SK-N-SH (cell line): Measurements from ENCODE around the gene RTN4RL1. TPM values are rescaled to one million over a fixed set of nuclear protein-coding genes. Genes with fewer than 3 reads are reported as not detected.
"Not testable (repeated sequence)": the region's sequence is repeated elsewhere in the genome, so short reads cannot be mapped to it uniquely, and the experiment has no call there.

Source experiments
- CTCF ChIA-PET: fragments of 300-600, 350-600 bp; formaldehyde crosslinking; extraction: SDS; loops from one replicate; lab custom pipeline; 2021; lab: Yijun Ruan, JAX
- POLR2A ChIA-PET: fragments of 350-600 bp; sonication (Branson Sonifier 250); formaldehyde crosslinking; extraction: SDS; loops from one replicate; lab custom pipeline; 2020; ENCODE audit warnings: antibody characterized with exemption, inconsistent platforms; lab: Yijun Ruan, JAX
- DNase-seq: peaks from one replicate; pipeline ENCODE4 v3.0.0; 2012
- H2AFZ ChIP-seq: fragments of 200-600 bp; sonication (generic); 2 replicates; pipeline ENCODE4 v1.8.1; 2016; ENCODE audit warnings: antibody characterized with exemption, mild to moderate bottlenecking, low read depth
- H3F3A ChIP-seq: fragments of 200-600 bp; sonication (generic); replicated peaks from 2 replicates; pipeline ENCODE3; 2016; ENCODE audit warnings: antibody characterized with exemption, mild to moderate bottlenecking; ENCODE audit not compliant: insufficient read depth
- H3K27ac ChIP-seq, 2 experiments: fragments of 200-500 bp in 1 of 2; fragments of 200-600 bp in 1 of 2; sonication (Bioruptor generic) in 1 of 2; sonication (generic), shearing (Covaris generic) in 1 of 2; 2 replicates each; pipeline versions ENCODE4 v1.5.1 to v1.6.1; 2014 to 2016; ENCODE audit warnings: low read depth in 2 of 2, inconsistent platforms in 1 of 2, low read length in 1 of 2, mild to moderate bottlenecking in 1 of 2, mixed read lengths in 1 of 2
- H3K27me3 ChIP-seq: fragments of 200-600 bp; sonication (generic), shearing (Covaris generic); 2 replicates; pipeline ENCODE4 v1.6.1; 2016; ENCODE audit warnings: mixed run types; ENCODE audit not compliant: insufficient read depth
- H3K36me3 ChIP-seq, 2 experiments: fragments of 200-500 bp in 1 of 2; fragments of 200-600 bp in 1 of 2; sonication (Bioruptor generic) in 1 of 2; sonication (generic) in 1 of 2; replicated peaks in 1 of 2; 2 replicates each; pipeline versions ENCODE3 to v1.5.1; 2014 to 2016; ENCODE audit warnings: low read length in 1 of 2, mild to moderate bottlenecking in 1 of 2; ENCODE audit not compliant: insufficient read depth in 2 of 2, control insufficient read depth in 1 of 2
- H3K4me1 ChIP-seq, 2 experiments: fragments of 200-500 bp in 1 of 2; fragments of 200-600 bp in 1 of 2; sonication (Bioruptor generic) in 1 of 2; sonication (generic), shearing (Covaris generic) in 1 of 2; 2 replicates each; pipeline versions ENCODE4 v1.5.1 to v1.6.1; 2014 to 2016; ENCODE audit warnings: low read depth in 1 of 2, low read length in 1 of 2, mixed run types in 1 of 2; ENCODE audit not compliant: insufficient read depth in 2 of 2, control insufficient read depth in 1 of 2
- H3K4me2 ChIP-seq: fragments of 200-600 bp; sonication (generic), shearing (Covaris generic); 2 replicates; pipeline ENCODE4 v1.6.1; 2017; ENCODE audit warnings: mixed run types
- H3K4me3 ChIP-seq, 2 experiments: fragments of 200-500 bp in 1 of 2; fragments of 200-600 bp in 1 of 2; sonication (Bioruptor generic) in 1 of 2; sonication (generic), shearing (Covaris generic) in 1 of 2; 2 replicates each; pipeline versions ENCODE4 v1.5.1 to v1.8.1; 2014 to 2016; ENCODE audit warnings: low read depth in 2 of 2, inconsistent platforms in 1 of 2, low read length in 1 of 2, mild to moderate bottlenecking in 1 of 2, mixed read lengths in 1 of 2, moderate library complexity in 1 of 2
- H3K79me2 ChIP-seq: fragments of 200-600 bp; sonication (generic); 2 replicates; pipeline ENCODE4 v1.8.1; 2017; ENCODE audit warnings: mild to moderate bottlenecking; ENCODE audit not compliant: insufficient read depth
- H3K9ac ChIP-seq: fragments of 200-600 bp; sonication (generic); 2 replicates; pipeline ENCODE4 v1.6.1; 2017; ENCODE audit warnings: mixed run types
- H3K9me2 ChIP-seq: fragments of 200-600 bp; sonication (generic); 2 replicates; pipeline ENCODE4 v1.6.1; 2017; ENCODE audit warnings: mixed run types
- H3K9me3 ChIP-seq: fragments of 200-600 bp; sonication (generic); 2 replicates; pipeline ENCODE4 v1.6.1; 2017; ENCODE audit warnings: mixed run types, mild to moderate bottlenecking, moderate library complexity
- H4K20me1 ChIP-seq: fragments of 200-600 bp; sonication (generic); 2 replicates; pipeline ENCODE4 v1.6.1; 2017; ENCODE audit warnings: mild to moderate bottlenecking, mixed run types; ENCODE audit not compliant: insufficient read depth
- CHD2 ChIP-seq: fragments of 150-350 bp; IDR thresholded peaks from 2 replicates; pipeline ENCODE4 v1.6.1; 2018; ENCODE audit warnings: low read length; ENCODE audit not compliant: partially characterized antibody
- EP300 ChIP-seq, 2 experiments: IDR thresholded peaks; 2 replicates each; pipeline versions ENCODE4 v1.4.0 to v1.6.1; 2012; ENCODE audit warnings: borderline replicate concordance in 1 of 2, low read depth in 1 of 2, low read length in 1 of 2
- EZH2phosphoT487 ChIP-seq: fragments of 200-600 bp; sonication (generic); IDR thresholded peaks from 2 replicates; pipeline ENCODE4 v1.6.1; 2017; ENCODE audit warnings: low read depth, mixed run types, mild to moderate bottlenecking, antibody characterized with exemption, moderate library complexity, borderline replicate concordance
- FOXM1 ChIP-seq: IDR thresholded peaks from 2 replicates; pipeline ENCODE4 v1.4.0; 2012; ENCODE audit warnings: low read depth, mild to moderate bottlenecking
- MXI1 ChIP-seq: IDR thresholded peaks from 2 replicates; pipeline ENCODE4 v1.6.1; 2012; ENCODE audit warnings: mild to moderate bottlenecking, low read depth, low read length, improper control_type of control experiment
- NFIC ChIP-seq: IDR thresholded peaks from 2 replicates; pipeline ENCODE4 v1.4.0; 2012; ENCODE audit warnings: borderline replicate concordance
- PBX3 ChIP-seq: IDR thresholded peaks from 2 replicates; pipeline ENCODE4; 2012
- RFX5 ChIP-seq: IDR thresholded peaks from 2 replicates; pipeline ENCODE4 v1.6.1; 2012; ENCODE audit warnings: mild to moderate bottlenecking, improper control_type of control experiment, low read length
- RXRA ChIP-seq: IDR thresholded peaks from 2 replicates; pipeline ENCODE4 v1.4.0; 2012; ENCODE audit warnings: low read depth, mild to moderate bottlenecking, borderline replicate concordance
- SMC3 ChIP-seq: IDR thresholded peaks from 2 replicates; pipeline ENCODE4 v1.6.1; 2012; ENCODE audit warnings: low read depth, low read length, improper control_type of control experiment
- TAF1 ChIP-seq: IDR thresholded peaks from 2 replicates; pipeline ENCODE4 v1.6.1; 2012; ENCODE audit warnings: low read depth, mild to moderate bottlenecking, low read length, moderate library complexity, borderline replicate concordance
- TCF12 ChIP-seq: IDR thresholded peaks from 2 replicates; pipeline ENCODE4 v1.4.0; 2012
- TEAD4 ChIP-seq: IDR thresholded peaks from 2 replicates; pipeline ENCODE4 v1.4.0; 2012; ENCODE audit warnings: mild to moderate bottlenecking, borderline replicate concordance; ENCODE audit not compliant: insufficient read depth
- WGBS: methylation state at CpG from one replicate; pipeline ENCODE4 v1.1.6; 2017; ENCODE audit warnings: low lambda C conversion rate; 5-methylcytosine and 5-hydroxymethylcytosine counted together
- polyA plus RNA-seq, 3 experiments: library from polyadenylated mRNA; depleted of rRNA; stranded (reverse); fragments of >200 nt; gene quantifications; 2 replicates each; pipeline ENCODE4 v1.2.3, GENCODE V29; 2012
- TF ChIP-seq, protein P1 (sequence below): IDR thresholded peaks from 2 replicates; pipeline ENCODE4 v1.4.0; 2012; ENCODE audit warnings: low read depth, borderline replicate concordance
- TF ChIP-seq, protein P2 (sequence below): fragments of 150-350 bp; IDR thresholded peaks from 2 replicates; pipeline ENCODE4 v1.6.1; 2016; ENCODE audit warnings: mild to moderate bottlenecking, low read depth, low read length

The RTN4RL1 gene
- polyA plus RNA-seq, 1 of the 3 experiments (the other 2 are of a cell fraction), result 0.07 TPM

DNA sequence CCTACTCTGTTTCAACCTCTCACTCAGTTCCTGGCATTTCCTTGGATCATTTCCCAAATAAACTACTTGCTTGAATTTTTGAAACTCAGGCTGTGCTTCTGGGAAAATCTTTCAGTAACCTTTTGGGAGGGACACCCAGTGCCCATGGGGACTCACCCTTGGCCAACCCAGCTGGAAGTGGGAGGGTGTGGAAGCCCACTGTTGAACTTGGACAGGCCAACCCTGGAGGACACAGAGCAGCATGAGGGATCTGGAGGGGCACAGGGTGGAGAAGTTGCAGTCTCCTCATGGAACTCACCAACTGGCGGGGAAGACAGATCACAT lies 11.2 kb downstream of the RTN4RL1 start (continued):
- no peak for TF ChIP-seq SMC3
- TF ChIP-seq NFIC, result no peak

- 62% methylated on average over 5 of the region's 6 CpGs for WGBS
- CTCF ChIA-PET, result interaction anchor here (0.7 to 4.9 kb wide), 2 partner anchors 12 to 104 kb away, joined by 3 to 31 read pairs; partner anchors contain the start of gene RTN4RL1
Observed at GRCh38 chr17:2013220-2013993, 11.7 kb downstream of the RTN4RL1 start.

GRCh38 chr17:2012499-2012898 lies 12.6 kb downstream of the RTN4RL1 start:
- H2AFZ ChIP-seq, result no peak overlapping the region
- peaks cover 5% of the 10 kb centered on the region; the same call in 1 of the 2 replicates for H3K27me3 ChIP-seq
- no peaks in the 10 kb centered on the region for H3K36me3 ChIP-seq
- DNase-seq, result no peak
- no peaks in the 10 kb centered on the region for H3F3A ChIP-seq
- H3K9me3 ChIP-seq, result no peaks in the 10 kb centered on the region
- H3K9ac ChIP-seq, result no peak overlapping the region
- H3K4me3 ChIP-seq, result no peak overlapping the region
- no peak overlapping the region for H3K4me2 ChIP-seq
- no peaks in the 10 kb centered on the region; a peak in 1 of 4 replicates for H3K4me1 ChIP-seq
- H4K20me1 ChIP-seq, result no peaks in the 10 kb centered on the region
- no peaks in the 10 kb centered on the region for H3K79me2 ChIP-seq
- TF ChIP-seq NFIC (no peak), PBX3 (no peak), RXRA (no peak), EP300 (IDR thresholded peaks at IDR 0.05; ENCODE audit: borderline replicate concordance in 1 of 2, low read depth in 1 of 2, low read length in 1 of 2) (no peak), CHD2 (no peak), FOXM1 (no peak), EZH2phosphoT487 (no peak), MXI1 (no peak), TEAD4 (no peak), RFX5 (no peak), TAF1 (no peak), TCF12 (no peak)
- TF ChIP-seq, protein P1, sequence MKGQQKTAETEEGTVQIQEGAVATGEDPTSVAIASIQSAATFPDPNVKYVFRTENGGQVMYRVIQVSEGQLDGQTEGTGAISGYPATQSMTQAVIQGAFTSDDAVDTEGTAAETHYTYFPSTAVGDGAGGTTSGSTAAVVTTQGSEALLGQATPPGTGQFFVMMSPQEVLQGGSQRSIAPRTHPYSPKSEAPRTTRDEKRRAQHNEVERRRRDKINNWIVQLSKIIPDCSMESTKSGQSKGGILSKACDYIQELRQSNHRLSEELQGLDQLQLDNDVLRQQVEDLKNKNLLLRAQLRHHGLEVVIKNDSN, result no peak
- TF ChIP-seq, protein P2, sequence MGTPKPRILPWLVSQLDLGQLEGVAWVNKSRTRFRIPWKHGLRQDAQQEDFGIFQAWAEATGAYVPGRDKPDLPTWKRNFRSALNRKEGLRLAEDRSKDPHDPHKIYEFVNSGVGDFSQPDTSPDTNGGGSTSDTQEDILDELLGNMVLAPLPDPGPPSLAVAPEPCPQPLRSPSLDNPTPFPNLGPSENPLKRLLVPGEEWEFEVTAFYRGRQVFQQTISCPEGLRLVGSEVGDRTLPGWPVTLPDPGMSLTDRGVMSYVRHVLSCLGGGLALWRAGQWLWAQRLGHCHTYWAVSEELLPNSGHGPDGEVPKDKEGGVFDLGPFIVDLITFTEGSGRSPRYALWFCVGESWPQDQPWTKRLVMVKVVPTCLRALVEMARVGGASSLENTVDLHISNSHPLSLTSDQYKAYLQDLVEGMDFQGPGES, result no peak
- TF ChIP-seq, all 33 proteins: peak for 0
- Histone ChIP-seq H3K9me2 (no peaks in the 10 kb centered on the region), H3K27ac (no peak overlapping the region)
- POLR2A ChIA-PET, result interaction anchor here (1.1 kb wide), 1 partner anchor 13 kb away, joined by 3 read pairs; the partner anchor contains the start of gene RTN4RL1
- 69% methylated on average over 4 of the region's 4 CpGs for WGBS
- CTCF ChIA-PET, result no interaction called here

More at GRCh38 chr17:2013220-2013993, 11.7 kb downstream of the RTN4RL1 start:
- not testable (repeated sequence) for H3K4me3 ChIP-seq, H2AFZ ChIP-seq, H3K4me2 ChIP-seq, H3K4me1 ChIP-seq, H3K79me2 ChIP-seq, H3K36me3 ChIP-seq, DNase-seq, H3K9me3 ChIP-seq, H3K27ac ChIP-seq, H3K9ac ChIP-seq, H4K20me1 ChIP-seq, H3K27me3 ChIP-seq, H3K9me2 ChIP-seq, H3F3A ChIP-seq
- POLR2A ChIA-PET, result interaction anchor here (1.1 kb wide), 1 partner anchor 12 kb away, joined by 3 read pairs; the partner anchor contains the start of gene RTN4RL1
